ENCODE data around the gene ACER2. TPM values are rescaled to one million over a fixed set of nuclear protein-coding genes. Genes with fewer than 3 reads are reported as not detected.

Gene ACER2
- total RNA-seq, 4 donors from 2014 or later: 1.7 to 4.8 (median 2.4) TPM

DNA sequence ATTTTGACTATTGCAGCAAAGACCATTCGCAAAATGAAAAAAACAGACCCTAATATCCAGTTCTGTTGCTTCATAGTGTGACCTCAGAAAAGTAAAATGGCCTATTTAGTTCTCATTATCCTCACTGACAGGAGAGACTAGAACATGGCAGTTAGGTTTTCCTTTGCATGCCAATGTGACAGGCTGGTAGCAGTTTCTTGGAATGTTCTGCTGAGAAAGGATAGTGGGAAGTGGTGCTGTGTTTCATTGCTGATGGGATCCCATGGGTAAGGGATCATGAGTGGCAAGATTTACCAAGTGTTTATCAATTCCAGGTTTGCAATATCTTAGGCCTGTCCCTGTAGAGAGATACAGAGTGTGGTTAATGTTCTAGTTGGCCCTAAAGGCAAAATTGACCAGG, 88.5 kb downstream of the ACER2 start:
- no peaks in the 10 kb centered on the region for H3K9me3 ChIP-seq
- in situ Hi-C loops (cut with MboI; ENCODE audit: low sequenced_read_pairs in 4 of 4) (loop anchor here in 1 of 4 donors (25.0 kb wide), 1 partner anchor 1615 kb away; no protein-coding TSS in a partner anchor), intact Hi-C loops (cut with DNase I; ENCODE audit: low total_unique reads) (no loop called here)
- H3K27ac ChIP-seq: no peak overlapping the region
- H3K36me3 ChIP-seq: no peaks in the 10 kb centered on the region
- ATAC-seq (no peak), DNase-seq (no peak)
- H3K4me1 ChIP-seq: peaks cover 0 to 4% of the 10 kb centered on the region in 2 donors
- H3K27me3 ChIP-seq: no peaks in the 10 kb centered on the region
- H3K4me3 ChIP-seq: no peak overlapping the region
- TF ChIP-seq POLR2A (IDR thresholded peaks at IDR 0.05): no peak

DNA sequence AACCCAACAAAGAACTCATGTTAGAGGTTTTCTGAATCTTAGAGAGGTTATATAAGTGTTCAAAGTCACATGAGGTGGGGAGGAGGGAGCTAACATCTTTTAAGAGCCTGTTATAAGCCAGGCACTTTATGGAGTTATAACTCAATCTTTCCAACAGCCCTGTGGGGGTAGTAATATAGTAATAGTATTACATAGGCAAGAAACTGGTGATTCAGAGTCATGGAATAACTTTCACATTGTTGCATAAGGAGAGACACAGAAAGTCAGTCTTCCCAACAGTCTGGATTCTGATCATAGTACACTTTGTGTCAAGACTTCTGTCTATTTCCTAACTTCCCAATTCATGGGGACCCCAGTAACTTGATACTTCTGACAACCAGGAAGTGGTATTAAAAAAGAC, 89.2 kb downstream of the ACER2 start:
- Histone ChIP-seq H3K36me3 (no peaks in the 10 kb centered on the region), H3K27me3 (no peaks in the 10 kb centered on the region), H3K4me1 (peaks cover 0 to 4% of the 10 kb centered on the region in 2 donors), H3K9me3 (no peaks in the 10 kb centered on the region), H3K27ac (no peak overlapping the region), H3K4me3 (no peak overlapping the region)
- no peak for ATAC-seq
- no peak for TF ChIP-seq POLR2A (IDR thresholded peaks at IDR 0.05)
- TF ChIP-seq, protein P1, sequence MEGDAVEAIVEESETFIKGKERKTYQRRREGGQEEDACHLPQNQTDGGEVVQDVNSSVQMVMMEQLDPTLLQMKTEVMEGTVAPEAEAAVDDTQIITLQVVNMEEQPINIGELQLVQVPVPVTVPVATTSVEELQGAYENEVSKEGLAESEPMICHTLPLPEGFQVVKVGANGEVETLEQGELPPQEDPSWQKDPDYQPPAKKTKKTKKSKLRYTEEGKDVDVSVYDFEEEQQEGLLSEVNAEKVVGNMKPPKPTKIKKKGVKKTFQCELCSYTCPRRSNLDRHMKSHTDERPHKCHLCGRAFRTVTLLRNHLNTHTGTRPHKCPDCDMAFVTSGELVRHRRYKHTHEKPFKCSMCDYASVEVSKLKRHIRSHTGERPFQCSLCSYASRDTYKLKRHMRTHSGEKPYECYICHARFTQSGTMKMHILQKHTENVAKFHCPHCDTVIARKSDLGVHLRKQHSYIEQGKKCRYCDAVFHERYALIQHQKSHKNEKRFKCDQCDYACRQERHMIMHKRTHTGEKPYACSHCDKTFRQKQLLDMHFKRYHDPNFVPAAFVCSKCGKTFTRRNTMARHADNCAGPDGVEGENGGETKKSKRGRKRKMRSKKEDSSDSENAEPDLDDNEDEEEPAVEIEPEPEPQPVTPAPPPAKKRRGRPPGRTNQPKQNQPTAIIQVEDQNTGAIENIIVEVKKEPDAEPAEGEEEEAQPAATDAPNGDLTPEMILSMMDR (IDR thresholded peaks at IDR 0.05 in 4 of 5, conservative IDR thresholded peaks at IDR 0.05 in 1 of 5): no peak
- no peak for DNase-seq
- in situ Hi-C loops (cut with MboI; ENCODE audit: low sequenced_read_pairs in 4 of 4): loop anchor here in 1 of 4 donors (25.0 kb wide), 1 partner anchor 1614 kb away; no protein-coding TSS in a partner anchor
- intact Hi-C loops (cut with DNase I; ENCODE audit: low total_unique reads): no loop called here

Other genes starting within 250 kb of the ACER2 start
- 10 to 100 TPM; 19.2 to 34.0 (median 21.3) TPM for gene DENND4C, start 178.3 kb upstream of the ACER2 start, total RNA-seq
- 100 to 1,000 TPM; 501 to 832 (median 770) TPM for gene RPS6, start 28.8 kb upstream of the ACER2 start, total RNA-seq

Data from gastrocnemius medialis (tissue), 4 donors.